Liver (tissue), 9 donors: ENCODE data around the gene COL19A1. TPM values are rescaled to one million over a fixed set of nuclear protein-coding genes. Genes with fewer than 3 reads are reported as not detected.

Experiments
- DNase-seq: peaks from one replicate; pipeline ENCODE4 v3.0.0-alpha.2; 2017; ENCODE audit warnings: low spot score
- H3K27ac ChIP-seq, 2 donors: one replicate each; pipeline ENCODE4 v1.7.0; 2013; ENCODE audit warnings: inconsistent platforms in 2 of 2, low read length in 2 of 2, control low read depth in 1 of 2, low read depth in 1 of 2, mild to moderate bottlenecking in 1 of 2
- H3K27me3 ChIP-seq, 4 donors: one replicate each; pipeline versions ENCODE4 v1.6.1 to v1.7.0; 2013; ENCODE audit warnings: low read length in 3 of 4, inconsistent platforms in 1 of 4, mild to moderate bottlenecking in 1 of 4, moderate library complexity in 1 of 4; ENCODE audit not compliant: control insufficient read depth in 4 of 4, insufficient read depth in 4 of 4
- H3K36me3 ChIP-seq, 4 donors: one replicate each; pipeline versions ENCODE4 v1.6.1 to v1.7.0; 2013; ENCODE audit warnings: low read length in 3 of 4, mild to moderate bottlenecking in 3 of 4, low read depth in 1 of 4, moderate library complexity in 1 of 4; ENCODE audit not compliant: control insufficient read depth in 4 of 4, insufficient read depth in 3 of 4
- H3K4me1 ChIP-seq, 4 donors: one replicate each; pipeline versions ENCODE4 v1.6.1 to v1.7.0; 2013; ENCODE audit warnings: low read length in 3 of 4, mild to moderate bottlenecking in 3 of 4, moderate library complexity in 1 of 4; ENCODE audit not compliant: control insufficient read depth in 4 of 4, insufficient read depth in 4 of 4
- H3K4me3 ChIP-seq, 3 donors: one replicate each; pipeline versions ENCODE4 v1.6.1 to v1.7.0; 2013; ENCODE audit warnings: low read length in 3 of 3, control low read depth in 1 of 3, low read depth in 1 of 3, mild to moderate bottlenecking in 1 of 3
- H3K9ac ChIP-seq, 2 donors: one replicate each; pipeline ENCODE4 v1.7.0; 2013; ENCODE audit warnings: low read length in 2 of 2, mild to moderate bottlenecking in 2 of 2, moderate library complexity in 2 of 2, control low read depth in 1 of 2, low read depth in 1 of 2
- H3K9me3 ChIP-seq, 4 donors: one replicate each; pipeline versions ENCODE4 v1.6.1 to v1.7.0; 2013; ENCODE audit warnings: low read length in 3 of 4; ENCODE audit not compliant: control insufficient read depth in 4 of 4
- ATF3 ChIP-seq: IDR thresholded peaks from 2 replicates; pipeline ENCODE4 v1.6.1; 2016; ENCODE audit warnings: antibody characterized with exemption
- CTCF ChIP-seq: fragments of 150-350 bp; IDR thresholded peaks from 2 replicates; pipeline ENCODE4 v1.5.1; 2017; ENCODE audit warnings: improper control_type of control experiment, low read depth, low read length; ENCODE audit not compliant: missing input control
- EGR1 ChIP-seq, 2 donors: IDR thresholded peaks; 2 replicates each; pipeline ENCODE4 v1.6.1; 2016 to 2018; ENCODE audit warnings: antibody characterized with exemption in 2 of 2, low read depth in 2 of 2
- GABPA ChIP-seq, 2 donors: IDR thresholded peaks in 1 of 2; conservative IDR thresholded peaks in 1 of 2; 2 replicates each; pipeline ENCODE4 v1.6.1; 2016; ENCODE audit warnings: antibody characterized with exemption in 2 of 2, mild to moderate bottlenecking in 1 of 2, moderate library complexity in 1 of 2
- JUND ChIP-seq, 2 donors: IDR thresholded peaks; 2 replicates each; pipeline ENCODE4 v1.6.1; 2016; ENCODE audit warnings: antibody characterized with exemption in 2 of 2
- MAX ChIP-seq: IDR thresholded peaks from 2 replicates; pipeline ENCODE4 v1.6.1; 2016; ENCODE audit warnings: antibody characterized with exemption
- RAD21 ChIP-seq, 2 donors: IDR thresholded peaks; 2 replicates each; pipeline ENCODE4 v1.6.1; 2016; ENCODE audit warnings: antibody characterized with exemption in 2 of 2, mild to moderate bottlenecking in 2 of 2
- REST ChIP-seq: IDR thresholded peaks from 2 replicates; pipeline ENCODE4 v1.6.1; 2016; ENCODE audit warnings: antibody characterized with exemption, mild to moderate bottlenecking
- SP1 ChIP-seq: IDR thresholded peaks from 2 replicates; pipeline ENCODE4 v1.6.1; 2018; ENCODE audit warnings: antibody characterized with exemption, mild to moderate bottlenecking
- TAF1 ChIP-seq: conservative IDR thresholded peaks from 2 replicates; pipeline ENCODE4 v1.6.1; 2016; ENCODE audit warnings: antibody characterized with exemption, mild to moderate bottlenecking
- YY1 ChIP-seq: IDR thresholded peaks from 2 replicates; pipeline ENCODE4 v1.6.1; 2016; ENCODE audit warnings: antibody characterized with exemption, mild to moderate bottlenecking
- ZBTB33 ChIP-seq: IDR thresholded peaks from 2 replicates; pipeline ENCODE4 v1.6.1; 2016; ENCODE audit warnings: antibody characterized with exemption
- WGBS: extraction: QIAGEN DNeasy Blood & Tissue Kit; methylation state at CpG from one replicate; pipeline ENCODE4 v1.1.7; 2013; 5-methylcytosine and 5-hydroxymethylcytosine counted together
- polyA plus RNA-seq, 2 donors: library from polyadenylated mRNA; stranded (reverse) in 1 of 2; unstranded in 1 of 2; fragments of 200-250 nt in 1 of 2; fragments of >200 nt in 1 of 2; fragmentation: Nextera tagmentation in 1 of 2; extraction: Ambion mirVana in 1 of 2; gene quantifications; one replicate each; pipeline versions ENCODE4 v1.2.1 to v1.2.3, GENCODE V29; 2013 to 2015
- total RNA-seq, 2 donors: library from RNA; depleted of rRNA; stranded (reverse); fragments of >200 nt; gene quantifications; one replicate each; pipeline ENCODE4 v1.2.3, GENCODE V29; 2014
- donor health status: healthy.
- donor health status: healthy.
- donor health status: healthy.
- donor health status: healthy.
- donor health status: healthy.

Gene COL19A1
- total and polyA plus RNA-seq, 4 donors = 0.25 to 0.51 TPM; not detected in 2

GRCh38 chr6:69887026-69887425 is 20.7 kb downstream of the COL19A1 start (continued):
- TF ChIP-seq ZBTB33 (no peak), JUND (IDR thresholded peaks at IDR 0.05) (no peak), SP1 (no peak)

- DNase-seq = no peak
- Histone ChIP-seq H3K36me3 (no peaks in the 10 kb centered on the region), H3K9ac (no peak overlapping the region), H3K4me1 (no peaks in the 10 kb centered on the region), H3K4me3 (no peak overlapping the region), H3K27me3 (no peaks in the 10 kb centered on the region), H3K9me3 (no peaks in the 10 kb centered on the region), H3K27ac (no peak overlapping the region)
- 92% methylated on average over 5 of the region's 5 CpGs for WGBS
- no peak for TF ChIP-seq EGR1 (IDR thresholded peaks at IDR 0.05; ENCODE audit: low read depth in 2 of 2)
- no peak for TF ChIP-seq REST
- no peak for TF ChIP-seq RAD21 (IDR thresholded peaks at IDR 0.05)
These were observed 21.5 kb downstream of the COL19A1 start for GRCh38 chr6:69887714-69888345.

- no peaks in the 10 kb centered on the region for H3K4me1 ChIP-seq
- H3K27me3 ChIP-seq = no peaks in the 10 kb centered on the region
- WGBS = 83% methylated on average over 6 of the region's 6 CpGs
- H3K36me3 ChIP-seq = no peaks in the 10 kb centered on the region
- no peaks in the 10 kb centered on the region for H3K9me3 ChIP-seq
- H3K27ac ChIP-seq = no peak overlapping the region
- TF ChIP-seq MAX = no peak
- no peak for TF ChIP-seq ATF3
- no peak for TF ChIP-seq TAF1
- no peak for TF ChIP-seq CTCF
- no peak for TF ChIP-seq JUND (IDR thresholded peaks at IDR 0.05)
- TF ChIP-seq EGR1 (IDR thresholded peaks at IDR 0.05; ENCODE audit: low read depth in 2 of 2) = no peak
- no peak for TF ChIP-seq YY1
- no peak for TF ChIP-seq ZBTB33
- no peak for TF ChIP-seq RAD21 (IDR thresholded peaks at IDR 0.05)
- TF ChIP-seq SP1 = no peak
- TF ChIP-seq GABPA (IDR thresholded peaks at IDR 0.05 in 1 of 2, conservative IDR thresholded peaks at IDR 0.05 in 1 of 2) = no peak
- TF ChIP-seq REST = no peak
- H3K4me3 ChIP-seq = no peak overlapping the region
- no peak overlapping the region for H3K9ac ChIP-seq
- DNase-seq = no peak
These were observed 22.3 kb downstream of the COL19A1 start for GRCh38 chr6:69888482-69889233.
